Measurements from ENCODE around the gene PPP1R9A.

The PPP1R9A gene

DNA sequence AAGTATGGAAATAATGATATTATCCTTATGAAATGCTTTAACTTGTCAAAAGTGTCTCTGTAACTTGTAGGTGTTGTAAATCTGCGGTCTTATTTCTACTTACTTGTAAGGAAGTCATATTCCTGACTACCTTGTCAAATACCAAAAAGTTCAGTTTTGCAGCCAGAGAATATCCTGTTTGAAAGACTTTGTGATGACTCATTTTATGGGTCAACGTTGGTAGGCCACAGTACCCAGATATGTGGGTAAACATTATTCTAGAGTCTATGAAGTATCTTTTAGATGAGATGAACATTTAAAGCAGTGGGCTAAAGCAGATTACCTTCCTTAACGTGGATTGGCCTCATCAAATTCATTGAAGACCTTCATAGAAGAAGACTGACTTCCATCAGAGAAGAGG is 195.3 kb downstream of the PPP1R9A start:
- no peak for DNase-seq

- DNase-seq: no peak
Measured at GRCh38 chr7:95104739-95105138, 197.3 kb downstream of the PPP1R9A start.

GRCh38 chr7:95105627-95106026 is 198.2 kb downstream of the PPP1R9A start:
- no peak for DNase-seq

GRCh38 chr7:95106401-95106800 is 199.0 kb downstream of the PPP1R9A start:
- DNase-seq: no peak

DNA sequence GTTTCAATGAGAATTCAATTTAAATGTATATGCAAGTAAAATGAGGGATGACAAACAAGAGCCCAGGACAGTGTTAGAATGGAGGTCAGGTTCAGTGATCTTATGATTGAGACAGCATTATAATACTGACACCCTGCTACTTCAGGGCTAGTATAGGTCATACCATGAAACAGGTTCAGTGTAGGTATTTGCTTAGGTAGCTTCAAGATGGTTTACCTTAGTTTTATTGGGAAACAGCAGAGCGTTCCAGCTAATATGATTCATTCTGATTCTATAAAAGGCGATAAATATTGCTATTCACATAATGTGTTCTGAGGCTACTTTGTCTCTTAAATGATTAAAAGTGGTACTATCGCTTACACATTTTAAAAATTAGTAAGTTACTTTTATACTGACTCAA is 203.3 kb downstream of the PPP1R9A start:
- no peak for DNase-seq

GRCh38 chr7:95113590-95113989 is 206.2 kb downstream of the PPP1R9A start:
- DNase-seq: no peak

GRCh38 chr7:95126053-95126709 is 218.8 kb downstream of the PPP1R9A start:
- DNase-seq: no peak

DNA sequence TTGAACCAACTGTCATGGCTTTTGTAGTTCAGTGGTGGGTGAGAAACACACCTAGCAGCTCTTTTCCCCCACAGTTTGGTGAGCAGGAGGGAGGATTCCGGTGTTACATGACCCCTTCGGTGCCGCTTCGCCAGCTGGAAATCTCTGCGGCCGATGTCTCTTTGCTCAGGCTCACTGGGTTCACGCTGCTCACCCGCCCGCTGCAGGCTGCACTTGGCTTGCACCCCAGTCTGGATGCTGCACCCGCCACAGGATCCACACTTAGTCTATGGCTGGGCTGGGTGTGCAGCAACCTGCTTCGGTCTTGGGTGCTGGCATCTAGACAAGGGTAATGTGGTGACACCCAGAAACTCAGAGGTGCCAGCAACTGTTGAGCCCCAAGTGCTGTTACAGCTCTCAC is 225.1 kb downstream of the PPP1R9A start:
- no peak for DNase-seq

GRCh38 chr7:95139922-95140321 is 232.5 kb downstream of the PPP1R9A start:
- DNase-seq: no peak

DNA sequence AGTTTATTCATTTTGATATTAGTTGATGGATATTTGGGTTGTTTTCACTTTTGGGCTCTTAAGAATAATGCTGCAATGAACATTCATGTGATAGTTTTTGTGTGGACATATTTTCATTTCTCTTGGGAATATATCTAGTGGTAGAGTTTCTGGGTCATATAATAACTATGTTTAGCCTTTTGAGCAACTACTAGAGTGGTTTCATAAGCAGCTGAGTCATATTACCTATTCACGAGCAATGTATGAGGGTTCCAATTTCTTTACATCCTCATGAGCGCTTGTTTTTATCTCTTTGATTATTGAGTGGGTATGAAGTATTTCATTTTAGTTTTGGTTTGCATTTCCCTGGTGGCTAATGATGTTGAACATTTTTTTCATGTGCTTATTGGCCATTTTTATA is 234.4 kb downstream of the PPP1R9A start:
- DNase-seq: no peak

DNA sequence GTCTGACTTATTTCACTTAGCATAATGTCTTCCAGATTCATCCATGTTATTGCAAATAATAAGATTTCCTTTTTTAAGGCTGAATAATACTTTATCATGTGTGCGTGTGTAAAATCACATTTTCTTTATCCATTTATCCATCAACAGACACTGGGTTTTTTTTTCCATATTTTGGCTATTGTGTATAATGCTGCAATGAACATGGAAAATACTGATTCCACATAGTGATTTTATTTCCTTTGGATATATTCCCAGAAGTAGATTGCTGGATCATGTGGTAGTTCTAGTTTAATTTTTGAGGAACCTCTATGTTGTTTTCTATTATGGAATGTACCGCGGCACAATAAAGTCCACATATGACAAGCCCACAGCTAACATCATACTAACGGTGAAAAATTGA is 236.9 kb downstream of the PPP1R9A start:
- no peak for DNase-seq

GRCh38 chr7:95155965-95156364 is 248.6 kb downstream of the PPP1R9A start:
- no peak for DNase-seq

- no peak for DNase-seq
Measured at GRCh38 chr7:95157381-95157780, 250.0 kb downstream of the PPP1R9A start.

- DNase-seq: no peak
Measured at GRCh38 chr7:95169678-95170077, 262.3 kb downstream of the PPP1R9A start.

DNA sequence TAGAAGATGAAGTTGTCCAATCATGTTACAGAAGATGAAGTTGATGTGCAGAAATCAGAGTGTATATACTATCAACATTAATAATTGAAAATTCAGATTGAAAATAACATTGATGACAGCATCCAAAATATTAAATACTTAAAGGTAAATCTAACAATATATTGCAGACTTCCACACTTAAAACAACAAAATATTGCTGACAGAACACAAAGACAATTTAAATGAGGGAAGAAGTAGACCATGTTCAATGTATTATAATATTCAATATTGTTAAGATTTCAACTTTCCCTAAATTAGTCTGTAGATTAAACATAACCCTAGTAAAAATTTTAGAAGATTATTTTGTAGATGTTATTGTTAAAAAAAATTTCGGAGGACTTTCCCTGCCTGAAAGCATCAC is 265.0 kb downstream of the PPP1R9A start:
- DNase-seq: no peak

DNA sequence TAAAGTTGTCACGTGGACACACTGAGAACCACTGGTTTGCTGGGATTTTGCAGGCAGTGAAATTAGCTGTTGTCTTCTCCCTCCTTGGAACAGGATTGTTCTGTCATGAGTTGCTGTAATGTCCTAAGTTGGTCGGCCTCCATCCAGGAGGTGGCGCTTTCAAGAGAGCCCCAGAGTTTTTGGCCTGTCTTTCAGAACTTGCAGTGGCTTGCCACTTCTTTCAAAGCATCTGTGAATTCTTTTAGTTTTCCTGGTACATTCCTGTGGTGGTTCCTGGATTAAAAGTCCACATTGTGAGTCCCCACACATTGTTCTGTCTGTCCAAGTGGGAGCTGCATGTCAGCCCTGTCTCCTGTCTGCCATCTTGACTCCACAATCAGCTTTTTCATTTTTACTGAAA is 283.1 kb downstream of the PPP1R9A start:
- DNase-seq: no peak

GRCh38 chr7:95191795-95192194 is 284.4 kb downstream of the PPP1R9A start:
- no peak for DNase-seq

- DNase-seq: no peak
Measured at GRCh38 chr7:95198863-95199262, 291.5 kb downstream of the PPP1R9A start.

GRCh38 chr7:95199779-95200558 is 292.6 kb downstream of the PPP1R9A start:
- DNase-seq: no peak

- DNase-seq: no peak
Measured at GRCh38 chr7:95200741-95201140, 293.3 kb downstream of the PPP1R9A start.

DNA sequence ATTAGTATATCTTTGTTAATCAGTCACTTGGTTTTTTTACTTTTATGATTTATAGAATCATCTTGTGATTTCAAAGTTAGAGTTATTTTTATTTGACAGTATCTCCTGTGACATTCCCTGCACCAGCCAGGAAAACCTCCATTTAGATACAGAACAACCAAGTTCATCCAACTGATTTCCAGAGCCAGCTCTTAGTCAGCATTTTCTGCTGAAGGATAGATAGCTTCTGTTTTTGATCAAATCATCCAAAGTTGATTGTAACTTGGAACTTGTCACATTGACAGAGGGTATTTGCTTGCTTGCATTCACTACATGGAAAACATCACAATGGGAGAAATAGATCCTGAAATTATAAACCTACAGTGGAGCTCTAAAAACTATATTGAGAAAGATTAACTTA is 294.3 kb downstream of the PPP1R9A start:
- DNase-seq: no peak

GRCh38 chr7:95204618-95205017 is 297.2 kb downstream of the PPP1R9A start:
- DNase-seq: no peak

DNA sequence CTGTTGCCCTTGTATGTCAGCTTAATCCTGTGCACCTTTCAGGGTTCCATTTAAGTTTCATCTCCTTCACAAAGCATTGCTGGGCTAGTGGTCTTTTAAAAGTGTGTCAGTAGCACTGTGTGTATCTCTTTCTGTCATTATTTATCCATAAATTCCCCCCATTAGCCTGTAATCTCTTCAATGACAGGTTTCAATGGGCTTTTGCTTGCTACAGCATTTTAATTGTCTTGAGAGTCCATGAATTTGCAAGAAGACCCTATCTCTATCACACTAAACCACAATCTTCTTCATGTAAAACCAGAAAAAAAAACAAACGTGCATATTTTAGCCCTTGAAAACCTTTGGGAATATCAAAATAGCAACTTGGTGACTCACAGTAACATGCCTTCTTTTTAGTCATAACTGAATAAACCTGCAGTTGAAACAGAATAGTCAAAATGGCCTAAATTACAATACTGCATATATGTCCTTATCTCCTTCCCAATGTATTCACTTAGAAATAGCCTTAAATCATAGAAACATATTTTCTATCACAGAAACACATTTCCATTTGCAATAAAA is 298.4 kb downstream of the PPP1R9A start:
- no peak for DNase-seq

- no peak for DNase-seq
Measured at GRCh38 chr7:95209276-95209675, 301.9 kb downstream of the PPP1R9A start.
